Progenitor cell of endocrine pancreas (in vitro differentiated cells): ENCODE measurements around the gene RRP12. TPM values are rescaled to one million over a fixed set of nuclear protein-coding genes. Genes with fewer than 3 reads are reported as not detected.
"Not testable (repeated sequence)": the region's sequence is repeated elsewhere in the genome, so short reads cannot be mapped to it uniquely, and the experiment has no call there.

Experiments
- DNase-seq: peaks from one replicate; pipeline ENCODE4 v3.0.0; 2021; ENCODE audit warnings: low spot score; ENCODE audit not compliant: unreplicated experiment
- H3K27ac Mint-ChIP-seq: 2 replicates; pipeline ENCODE4 v1.8.0; 2021; ENCODE audit warnings: mild to moderate bottlenecking, moderate library complexity, mixed read lengths
- H3K27me3 Mint-ChIP-seq: 2 replicates; pipeline ENCODE4 v1.8.0; 2021; ENCODE audit warnings: mixed read lengths
- H3K36me3 Mint-ChIP-seq: 2 replicates; pipeline ENCODE4 v1.8.0; 2022; ENCODE audit warnings: mixed read lengths; ENCODE audit not compliant: insufficient read depth
- H3K4me1 Mint-ChIP-seq: 2 replicates; pipeline ENCODE4 v1.8.0; 2021; ENCODE audit warnings: low read depth, mixed read lengths
- H3K4me3 Mint-ChIP-seq: 2 replicates; pipeline ENCODE4 v1.8.0; 2021; ENCODE audit warnings: low read depth, mild to moderate bottlenecking, moderate library complexity, mixed read lengths
- H3K9me3 Mint-ChIP-seq: 2 replicates; pipeline ENCODE4 v1.8.0; 2021; ENCODE audit warnings: low read depth, mixed read lengths
- total RNA-seq: library from RNA; stranded (reverse); gene quantifications from 2 replicates; pipeline ENCODE4 v1.2.1, GENCODE V29; 2021
- TF ChIP-seq, protein P1 (sequence below): fragments of 200-600 bp; sonication (generic); IDR thresholded peaks from one replicate; pipeline ENCODE4 v1.5.0; 2021; ENCODE audit warnings: antibody characterized with exemption, mild to moderate bottlenecking; ENCODE audit not compliant: unreplicated experiment

Gene RRP12
- total RNA-seq, 1 donor from 2014 or later, result 33.5 TPM

DNA sequence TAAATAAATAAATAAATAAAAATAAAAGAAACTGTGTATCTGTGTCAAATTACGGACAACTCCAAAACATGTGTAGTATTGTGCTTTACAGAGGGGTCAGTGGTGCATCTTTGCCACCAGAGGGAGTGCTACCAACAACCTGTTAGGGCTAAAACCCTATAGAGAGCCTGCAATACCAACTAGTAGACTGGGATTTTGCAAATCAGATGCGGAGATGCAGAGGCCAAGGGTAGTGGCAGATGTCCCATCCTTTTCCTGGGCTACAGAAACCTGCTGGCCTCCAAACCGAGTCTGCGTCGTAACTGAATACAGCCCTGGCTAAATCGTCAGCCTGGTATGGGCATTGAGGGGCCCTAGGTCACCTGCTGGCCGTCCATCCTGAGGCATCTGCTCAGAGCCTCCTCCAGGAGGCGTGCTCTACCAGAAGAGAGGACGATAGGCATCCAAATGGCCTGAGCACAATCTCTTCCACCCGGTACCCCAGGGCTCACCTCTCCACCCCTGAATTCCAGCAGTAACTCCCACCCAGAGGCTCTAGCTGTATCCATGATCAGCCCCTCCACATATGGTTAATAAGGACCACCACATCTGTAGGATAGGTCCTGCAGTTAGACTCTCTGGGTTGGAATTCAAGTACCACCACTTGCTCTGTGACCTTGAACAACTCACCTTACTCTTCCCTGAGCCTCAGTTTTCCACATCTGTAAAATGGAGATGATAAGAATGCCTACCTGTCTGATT is 6.2 kb upstream of the RRP12 start:
- Mint-ChIP-seq H3K4me1 (peaks cover 2% of the 10 kb centered on the region), H3K36me3 (no peaks in the 10 kb centered on the region), H3K9me3 (no peaks in the 10 kb centered on the region), H3K27ac (peak overlapping the region; percentile 52), H3K4me3 (peak overlapping the region; percentile 46), H3K27me3 (peaks cover 4% of the 10 kb centered on the region)
- DNase-seq, result peak; percentile 23
- TF ChIP-seq, protein P1, sequence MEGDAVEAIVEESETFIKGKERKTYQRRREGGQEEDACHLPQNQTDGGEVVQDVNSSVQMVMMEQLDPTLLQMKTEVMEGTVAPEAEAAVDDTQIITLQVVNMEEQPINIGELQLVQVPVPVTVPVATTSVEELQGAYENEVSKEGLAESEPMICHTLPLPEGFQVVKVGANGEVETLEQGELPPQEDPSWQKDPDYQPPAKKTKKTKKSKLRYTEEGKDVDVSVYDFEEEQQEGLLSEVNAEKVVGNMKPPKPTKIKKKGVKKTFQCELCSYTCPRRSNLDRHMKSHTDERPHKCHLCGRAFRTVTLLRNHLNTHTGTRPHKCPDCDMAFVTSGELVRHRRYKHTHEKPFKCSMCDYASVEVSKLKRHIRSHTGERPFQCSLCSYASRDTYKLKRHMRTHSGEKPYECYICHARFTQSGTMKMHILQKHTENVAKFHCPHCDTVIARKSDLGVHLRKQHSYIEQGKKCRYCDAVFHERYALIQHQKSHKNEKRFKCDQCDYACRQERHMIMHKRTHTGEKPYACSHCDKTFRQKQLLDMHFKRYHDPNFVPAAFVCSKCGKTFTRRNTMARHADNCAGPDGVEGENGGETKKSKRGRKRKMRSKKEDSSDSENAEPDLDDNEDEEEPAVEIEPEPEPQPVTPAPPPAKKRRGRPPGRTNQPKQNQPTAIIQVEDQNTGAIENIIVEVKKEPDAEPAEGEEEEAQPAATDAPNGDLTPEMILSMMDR, result peak; percentile 84

DNA sequence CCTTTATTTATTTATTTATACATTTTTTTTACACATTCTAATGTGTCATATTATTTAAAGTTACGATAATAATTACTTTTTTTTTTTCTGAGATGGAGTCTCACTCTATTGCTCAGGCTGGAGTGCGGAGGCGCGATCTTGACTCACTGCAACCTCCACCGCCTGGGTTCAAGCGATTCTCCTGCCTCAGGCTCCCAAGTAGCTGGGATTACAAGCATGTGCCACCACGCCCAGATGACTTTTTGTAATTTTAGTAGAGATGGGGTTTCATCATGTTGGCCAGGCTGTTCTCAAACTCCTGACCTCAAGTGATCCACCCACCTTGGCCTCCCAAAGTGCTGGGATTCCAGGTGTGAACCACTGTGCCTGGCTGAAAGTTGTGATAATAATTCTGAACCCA is 5.3 kb upstream of the RRP12 start:
- not testable (repeated sequence) for H3K4me1 Mint-ChIP-seq, DNase-seq, H3K9me3 Mint-ChIP-seq, H3K27ac Mint-ChIP-seq, H3K36me3 Mint-ChIP-seq, H3K27me3 Mint-ChIP-seq, H3K4me3 Mint-ChIP-seq

DNA sequence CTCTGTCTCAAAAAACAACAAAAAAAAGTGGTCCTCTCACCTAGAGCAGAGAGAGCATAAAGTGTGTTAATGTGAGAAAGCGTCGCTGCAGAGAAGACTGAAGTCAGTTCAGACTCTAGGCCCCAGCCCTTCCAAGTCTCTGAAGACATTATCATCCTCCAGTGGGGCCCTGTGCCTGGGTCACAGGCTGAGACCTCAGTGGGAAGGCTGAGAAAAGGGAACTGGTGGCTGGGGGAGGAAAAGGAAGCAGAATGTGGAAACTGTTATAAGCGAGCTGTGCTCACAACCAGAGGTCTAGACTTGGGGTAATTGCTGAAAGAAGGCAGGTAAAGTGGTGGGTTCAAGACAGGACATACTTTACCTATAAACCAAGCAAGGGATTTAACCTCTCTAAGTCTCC is 4.9 kb upstream of the RRP12 start:
- Mint-ChIP-seq H3K27me3 (peaks cover 4% of the 10 kb centered on the region), H3K9me3 (no peaks in the 10 kb centered on the region), H3K27ac (no peak overlapping the region), H3K4me1 (peaks cover 4% of the 10 kb centered on the region), H3K36me3 (no peaks in the 10 kb centered on the region), H3K4me3 (no peak overlapping the region)
- TF ChIP-seq, protein P1, result no peak
- no peak for DNase-seq

DNA sequence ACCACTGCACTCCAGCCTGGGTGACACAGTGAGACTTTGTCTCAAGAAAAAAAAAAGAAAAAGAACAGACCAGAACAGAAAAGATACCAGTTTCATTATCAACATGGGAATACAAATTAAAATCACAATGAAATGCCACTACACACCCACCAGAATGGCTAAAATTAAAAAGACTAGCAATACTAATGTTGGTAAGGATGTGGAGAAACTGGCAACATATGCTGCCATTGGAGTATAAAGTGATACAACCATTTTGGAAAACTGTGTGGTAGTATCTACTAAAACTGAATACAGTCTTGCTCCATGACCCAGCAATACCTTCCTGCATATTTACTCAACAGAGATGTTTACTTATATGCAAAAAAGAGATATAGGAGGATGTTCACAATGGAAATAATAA is 2.9 kb upstream of the RRP12 start:
- TF ChIP-seq, protein P1, result no peak
- no peaks in the 10 kb centered on the region for H3K36me3 Mint-ChIP-seq
- H3K9me3 Mint-ChIP-seq, result no peaks in the 10 kb centered on the region
- no peak for DNase-seq
- peaks cover 15% of the 10 kb centered on the region for H3K4me1 Mint-ChIP-seq
- peaks cover 4% of the 10 kb centered on the region for H3K27me3 Mint-ChIP-seq
- H3K27ac Mint-ChIP-seq, result no peak overlapping the region
- no peak overlapping the region for H3K4me3 Mint-ChIP-seq

DNA sequence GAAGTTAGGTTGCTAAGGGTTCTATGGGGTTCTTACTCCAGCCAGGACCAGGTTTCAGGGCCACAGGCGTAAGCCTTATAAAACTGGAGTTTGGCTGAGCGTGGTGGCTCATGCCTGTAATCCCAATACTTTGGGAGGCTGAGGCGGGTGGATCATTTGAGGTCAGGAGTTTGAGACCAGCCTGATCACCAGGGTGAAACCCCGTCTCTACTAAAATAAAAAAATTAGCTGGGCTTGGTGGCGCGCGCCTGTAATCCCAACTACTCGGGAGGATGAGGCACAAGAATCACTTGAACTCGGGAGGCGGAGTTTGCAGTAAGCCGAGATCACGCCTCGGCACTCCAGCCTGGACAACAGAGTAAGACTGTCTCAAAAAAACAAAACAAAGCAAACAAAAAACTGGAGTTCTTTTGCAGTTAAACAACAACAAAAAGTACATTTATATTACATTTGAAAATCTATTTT is 347 bp upstream of the RRP12 start:
- DNase-seq, result no peak
- Mint-ChIP-seq H3K27me3 (peaks cover 4% of the 10 kb centered on the region), H3K27ac (peak overlapping the region; percentile 95), H3K36me3 (no peaks in the 10 kb centered on the region), H3K4me1 (peaks cover 13% of the 10 kb centered on the region), H3K4me3 (peak overlapping the region; percentile 94), H3K9me3 (no peaks in the 10 kb centered on the region)
- TF ChIP-seq, protein P1, result no peak
